ENCODE data around the gene PIEZO2.

GRCh38 chr18:10739152-10739551 lies 410.2 kb downstream of the PIEZO2 start:
- TF ChIP-seq POLR2A (IDR thresholded peaks at IDR 0.05) (no peak), CTCF (IDR thresholded peaks at IDR 0.05 in 8 of 11, conservative IDR thresholded peaks at IDR 0.05 in 3 of 11) (no peak), POLR2AphosphoS5 (IDR thresholded peaks at IDR 0.05) (no peak)

All from spleen (tissue), 7 donors.